Astrocyte (in vitro differentiated cells and primary cell): Measurements from ENCODE around the gene PSMD4. TPM values are rescaled to one million over a fixed set of nuclear protein-coding genes. Genes with fewer than 3 reads are reported as not detected.

Experiments used
- DNase-seq: peaks from one replicate; pipeline ENCODE4 v3.0.0-alpha.2; 2010; ENCODE audit warnings: low read depth
- FAIRE-seq: peaks from 2 replicates; lab custom pipeline; 2011; peaks lifted over from hg19 to GRCh38; lab: Jason Lieb, UNC
- H2AFZ ChIP-seq: 2 replicates; pipeline ENCODE4 v1.6.0; 2012; ENCODE audit warnings: low read depth, low read length, inconsistent platforms
- H3K27ac ChIP-seq: 2 replicates; pipeline ENCODE4 v1.5.1; 2011; ENCODE audit warnings: low read depth, low read length, inconsistent platforms
- H3K27me3 ChIP-seq: 2 replicates; pipeline ENCODE4 v1.6.0; 2011; ENCODE audit warnings: low read length, inconsistent platforms; ENCODE audit not compliant: insufficient read depth
- H3K36me3 ChIP-seq: 2 replicates; pipeline ENCODE4 v1.5.1; 2011; ENCODE audit warnings: low read length, inconsistent platforms; ENCODE audit not compliant: insufficient read depth
- H3K4me1 ChIP-seq: 2 replicates; pipeline ENCODE4 v1.5.1; 2011; ENCODE audit warnings: low read length, inconsistent platforms; ENCODE audit not compliant: insufficient read depth
- H3K4me2 ChIP-seq: 2 replicates; pipeline ENCODE4 v1.6.0; 2012; ENCODE audit warnings: low read length, inconsistent platforms
- H3K4me3 ChIP-seq: 2 replicates; pipeline ENCODE4 v1.5.1; 2011; ENCODE audit warnings: low read depth, mild to moderate bottlenecking, low read length, inconsistent platforms; ENCODE audit not compliant: insufficient read depth
- H3K79me2 ChIP-seq: 2 replicates; pipeline ENCODE4 v1.6.0; 2012; ENCODE audit warnings: mild to moderate bottlenecking, low read length, inconsistent platforms; ENCODE audit not compliant: insufficient read depth
- H3K9ac ChIP-seq: 2 replicates; pipeline ENCODE4 v1.6.0; 2012; ENCODE audit warnings: mild to moderate bottlenecking, low read length, inconsistent platforms
- H3K9me3 ChIP-seq: 2 replicates; pipeline ENCODE4 v1.5.1; 2012; ENCODE audit warnings: low read depth, mild to moderate bottlenecking, low read length, inconsistent platforms; ENCODE audit not compliant: insufficient read depth
- H4K20me1 ChIP-seq: 2 replicates; pipeline ENCODE4 v1.6.0; 2012; ENCODE audit warnings: low read length, inconsistent platforms; ENCODE audit not compliant: insufficient read depth
- H3K27ac Mint-ChIP-seq: one replicate; pipeline ENCODE4 v1.8.0; 2021; ENCODE audit warnings: mild to moderate bottlenecking, mixed read lengths; ENCODE audit not compliant: unreplicated experiment
- H3K27me3 Mint-ChIP-seq: one replicate; pipeline ENCODE4 v1.8.0; 2021; ENCODE audit warnings: low read depth, mixed read lengths; ENCODE audit not compliant: unreplicated experiment
- H3K36me3 Mint-ChIP-seq: one replicate; pipeline ENCODE4 v1.8.0; 2021; ENCODE audit warnings: low read depth, mixed read lengths; ENCODE audit not compliant: unreplicated experiment
- H3K4me1 Mint-ChIP-seq: one replicate; pipeline ENCODE4 v1.8.0; 2021; ENCODE audit warnings: low read depth, mixed read lengths; ENCODE audit not compliant: unreplicated experiment
- H3K4me3 Mint-ChIP-seq: one replicate; pipeline ENCODE4 v1.8.0; 2021; ENCODE audit warnings: mild to moderate bottlenecking, moderate library complexity, mixed read lengths; ENCODE audit not compliant: unreplicated experiment
- H3K9me3 Mint-ChIP-seq: one replicate; pipeline ENCODE4 v1.8.0; 2021; ENCODE audit warnings: mild to moderate bottlenecking, mixed read lengths; ENCODE audit not compliant: unreplicated experiment
- CTCF ChIP-seq: IDR thresholded peaks from 2 replicates; pipeline ENCODE4 v1.5.1; 2011; ENCODE audit warnings: low read depth, mild to moderate bottlenecking, inconsistent platforms, low read length, moderate library complexity; ENCODE audit not compliant: insufficient read depth
- EZH2 ChIP-seq: IDR thresholded peaks from 2 replicates; pipeline ENCODE4 v1.6.1; 2012; ENCODE audit warnings: mild to moderate bottlenecking, low read length, inconsistent platforms; ENCODE audit not compliant: insufficient read depth
- total RNA-seq: library from RNA; stranded (reverse); gene quantifications from 2 replicates; pipeline ENCODE4 v1.2.1, GENCODE V29; 2021

The PSMD4 gene
- total RNA-seq, 1 donor from 2014 or later = 171 TPM

GRCh38 chr1:151222130-151222529, 32.4 kb upstream of the PSMD4 start:
- TF ChIP-seq EZH2 (no peak), CTCF (no peak)
- H3K4me1 ChIP-seq = peaks cover 5% of the 10 kb centered on the region
- no peak for FAIRE-seq
- H3K36me3 Mint-ChIP-seq = peaks cover 10% of the 10 kb centered on the region
- H3K27me3 ChIP-seq = no peaks in the 10 kb centered on the region
- peaks cover 83% of the 10 kb centered on the region for H3K79me2 ChIP-seq
- H3K9me3 Mint-ChIP-seq = no peaks in the 10 kb centered on the region
- H3K27ac Mint-ChIP-seq = peak overlapping the region; percentile 58
- H3K4me1 Mint-ChIP-seq = peaks cover 9% of the 10 kb centered on the region
- no peak overlapping the region for H3K4me2 ChIP-seq
- peak overlapping the region; percentile 2 for H3K9ac ChIP-seq
- no peak for DNase-seq
- H3K4me3 Mint-ChIP-seq = peak overlapping the region; percentile 70
- no peak overlapping the region for H2AFZ ChIP-seq
- no peaks in the 10 kb centered on the region for H3K9me3 ChIP-seq
- H3K27me3 Mint-ChIP-seq = no peaks in the 10 kb centered on the region
- no peak overlapping the region for H3K4me3 ChIP-seq
- peak overlapping the region; percentile 23 for H3K27ac ChIP-seq
- H4K20me1 ChIP-seq = peaks cover 80% of the 10 kb centered on the region
- peaks cover 12% of the 10 kb centered on the region for H3K36me3 ChIP-seq

- Mint-ChIP-seq H3K36me3 (peaks cover 38% of the 10 kb centered on the region), H3K27ac (no peak overlapping the region)
- peaks cover 79% of the 10 kb centered on the region for H3K36me3 ChIP-seq
Observed at GRCh38 chr1:151235235-151235634, 19.3 kb upstream of the PSMD4 start.

More at GRCh38 chr1:151235235-151235634, 19.3 kb upstream of the PSMD4 start:
- H2AFZ ChIP-seq = no peak overlapping the region
- H3K4me2 ChIP-seq = no peak overlapping the region
- no peaks in the 10 kb centered on the region for H3K9me3 ChIP-seq
- peaks cover 39% of the 10 kb centered on the region for H4K20me1 ChIP-seq
- H3K9ac ChIP-seq = no peak overlapping the region
- no peaks in the 10 kb centered on the region for H3K27me3 ChIP-seq
- no peak overlapping the region for H3K4me3 ChIP-seq
- Mint-ChIP-seq H3K27me3 (no peaks in the 10 kb centered on the region), H3K4me1 (peaks cover 21% of the 10 kb centered on the region), H3K9me3 (no peaks in the 10 kb centered on the region), H3K4me3 (no peak overlapping the region)
- no peak overlapping the region for H3K27ac ChIP-seq
- no peak for FAIRE-seq
- H3K79me2 ChIP-seq = peaks cover 31% of the 10 kb centered on the region
- TF ChIP-seq CTCF = no peak
- TF ChIP-seq EZH2 = no peak
- DNase-seq = no peak
- H3K4me1 ChIP-seq = peaks cover 20% of the 10 kb centered on the region
